ENCODE data around the gene GMFB. TPM values are rescaled to one million over a fixed set of nuclear protein-coding genes. Genes with fewer than 3 reads are reported as not detected.
A peak's percentile ranks its signal among the peaks of the same experiment; 100 is the strongest.

GMFB gene
- 106 and 110 TPM in 2 replicates for total RNA-seq (2014; rRNA removed; shearing (Covaris generic))
- 64.7 and 101 TPM in 2 replicates for polyA plus RNA-seq (2014; cell fraction: nucleus; rRNA removed)

DNA sequence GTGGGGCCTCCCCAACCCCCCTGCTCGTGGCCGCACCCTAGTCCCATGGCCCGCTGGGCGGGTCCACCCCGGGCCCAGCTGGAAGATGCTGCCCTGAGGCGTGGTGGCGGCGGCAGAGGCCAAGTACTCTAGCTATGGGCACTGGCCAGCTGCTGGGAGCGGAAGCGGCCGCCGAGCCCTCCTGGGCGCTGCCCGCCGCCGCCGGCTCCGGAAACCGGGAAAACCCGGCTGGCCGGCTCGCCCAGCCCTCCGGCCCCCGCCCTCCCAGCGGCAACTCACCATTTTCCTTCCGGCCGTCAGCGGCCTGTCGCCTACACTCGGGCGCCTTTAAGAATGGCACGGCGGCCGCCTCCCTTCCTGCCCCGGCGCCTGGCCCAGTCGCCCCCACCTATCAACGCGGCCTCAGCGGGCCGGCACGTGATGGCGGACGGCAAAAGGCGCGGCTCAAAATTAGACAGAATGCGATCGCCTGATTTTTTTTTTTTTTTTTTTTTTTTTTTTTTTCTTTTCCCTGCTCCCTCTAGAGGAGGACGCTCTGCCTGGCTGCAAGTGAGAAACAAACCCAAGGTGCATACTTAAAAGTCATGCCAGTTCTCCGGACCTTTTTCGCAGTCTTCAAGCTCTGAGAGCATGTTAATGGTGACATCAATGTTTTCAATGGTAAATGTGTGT is at the start of gene GMFB:
Gene GMFB (minus strand): TSS at position 335 of the 672 bp plus-strand sequence. CDS start 53 bp downstream, at position 282.
- DNase-seq (ENCODE audit: extremely low read depth, low read depth) = peak; percentile 90

DNA sequence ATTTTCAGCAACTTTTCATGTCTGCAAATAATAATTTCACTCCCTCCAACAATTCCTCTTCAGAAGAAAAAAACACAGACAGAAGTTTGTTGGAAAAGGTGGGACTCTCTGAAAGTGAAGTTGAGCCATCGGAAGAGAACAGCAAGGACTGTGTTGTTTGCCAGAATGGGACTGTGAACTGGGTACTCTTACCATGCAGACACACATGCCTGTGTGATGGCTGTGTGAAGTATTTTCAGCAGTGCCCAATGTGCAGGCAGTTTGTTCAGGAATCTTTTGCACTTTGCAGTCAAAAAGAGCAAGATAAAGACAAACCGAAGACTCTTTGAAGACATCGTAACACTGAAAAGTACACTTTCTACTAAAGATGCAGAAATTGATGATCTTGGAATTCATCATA is 49.3 kb upstream of the GMFB start:
- no peak for DNase-seq (ENCODE audit: extremely low read depth, low read depth)

DNA sequence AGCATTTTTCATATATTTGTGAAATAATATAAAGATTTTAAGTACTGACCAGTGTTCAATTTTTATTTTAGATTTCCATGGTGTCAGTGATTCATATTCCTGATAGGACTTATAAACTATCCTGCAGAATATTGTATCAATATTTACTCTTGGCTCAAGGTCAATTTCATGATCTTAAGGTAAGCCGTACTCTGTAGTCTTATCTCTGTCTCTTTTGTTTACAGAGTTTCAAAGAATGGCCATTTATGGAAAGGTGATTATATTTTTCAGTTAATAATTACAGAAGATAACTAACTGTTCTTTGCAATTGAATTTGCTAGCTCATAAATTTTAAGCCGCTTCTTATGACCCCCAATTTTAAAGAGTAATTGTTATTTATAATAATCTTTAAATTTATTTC is 48.9 kb upstream of the GMFB start:
- no peak for DNase-seq (ENCODE audit: extremely low read depth, low read depth)

GRCh38 chr14:54535646-54536045 is 46.9 kb upstream of the GMFB start:
- DNase-seq (ENCODE audit: extremely low read depth, low read depth) = no peak

DNA sequence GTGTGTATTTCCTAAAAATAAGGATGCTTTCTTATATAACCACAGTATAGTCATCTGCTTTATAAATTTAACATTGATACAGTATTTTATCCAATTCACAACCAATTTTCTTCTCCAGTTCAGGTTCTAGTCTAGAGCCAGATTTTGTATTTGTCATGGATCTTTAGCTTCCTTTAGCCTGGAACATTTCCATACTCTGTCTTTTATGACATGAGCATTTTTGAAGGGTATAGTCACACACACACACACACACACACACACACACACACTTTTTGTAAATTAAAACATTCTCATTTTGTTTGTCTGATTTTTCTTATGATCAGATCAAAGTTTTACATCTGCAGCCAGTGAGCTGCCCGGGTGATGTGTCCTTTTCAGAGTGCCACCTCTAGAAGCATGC is 46.3 kb upstream of the GMFB start:
- no peak for DNase-seq (ENCODE audit: extremely low read depth, low read depth)

GRCh38 chr14:54533100-54533499 is 44.3 kb upstream of the GMFB start:
- no peak for DNase-seq (ENCODE audit: extremely low read depth, low read depth)

GRCh38 chr14:54532111-54533012 is 43.6 kb upstream of the GMFB start:
- DNase-seq (ENCODE audit: extremely low read depth, low read depth) = no peak

DNA sequence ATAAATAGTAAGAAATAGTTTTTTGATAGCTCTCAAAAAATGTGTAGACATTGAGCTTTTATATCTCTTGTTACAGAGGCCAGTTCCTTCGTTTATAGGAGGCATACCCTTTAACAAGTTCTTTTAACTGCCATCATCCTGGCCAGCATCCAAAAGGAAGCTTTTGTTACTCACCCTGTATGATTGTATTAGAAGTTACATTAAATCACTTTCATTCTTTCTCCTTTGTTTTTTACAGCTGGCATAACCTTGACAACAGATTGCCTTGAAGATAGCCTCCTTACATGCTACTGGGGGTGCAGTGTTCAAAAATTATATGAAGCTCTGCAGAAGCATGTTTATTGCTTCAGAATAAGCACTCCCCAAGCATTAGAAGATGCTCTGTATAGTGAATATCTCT is 41.0 kb upstream of the GMFB start:
- DNase-seq (ENCODE audit: extremely low read depth, low read depth) = no peak

DNA sequence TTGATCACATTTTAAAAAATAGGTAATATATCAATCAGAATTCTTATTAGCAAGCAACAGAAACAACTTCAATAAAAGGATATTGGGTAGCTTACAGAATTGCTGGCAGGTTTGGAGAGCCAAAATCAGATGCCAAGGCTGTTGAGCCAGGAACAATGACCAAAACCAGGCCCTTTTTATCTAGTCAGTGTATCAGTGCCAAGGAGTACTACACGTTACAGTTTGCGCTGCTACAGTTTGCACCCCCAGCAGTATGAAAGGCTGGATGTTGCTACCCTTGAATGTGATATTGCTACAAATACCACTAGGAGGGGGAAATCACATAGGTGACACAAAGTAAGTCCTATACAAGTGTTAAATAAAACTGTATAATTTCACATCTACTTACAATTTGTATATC is 40.2 kb upstream of the GMFB start:
- no peak for DNase-seq (ENCODE audit: extremely low read depth, low read depth)

DNA sequence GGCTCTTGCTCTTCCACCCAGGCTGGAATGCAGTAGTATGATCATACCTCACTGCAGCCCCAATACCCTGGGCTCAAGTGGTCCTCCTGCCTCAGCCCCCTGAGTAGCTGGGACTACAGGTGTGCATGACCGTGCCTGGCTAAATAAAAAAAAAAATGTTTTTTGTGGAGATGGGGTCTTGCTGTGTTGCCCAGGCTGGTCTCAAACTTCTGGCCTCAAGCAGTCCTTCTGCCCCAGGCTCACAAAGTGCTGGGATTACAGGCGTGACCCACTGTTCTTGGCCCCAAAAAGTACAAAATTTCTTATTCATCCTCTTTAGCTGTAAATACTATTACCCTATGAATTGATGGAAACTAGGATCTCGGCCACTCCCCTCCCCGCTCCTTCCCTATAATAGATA is 35.6 kb upstream of the GMFB start:
- DNase-seq (ENCODE audit: extremely low read depth, low read depth) = no peak

DNA sequence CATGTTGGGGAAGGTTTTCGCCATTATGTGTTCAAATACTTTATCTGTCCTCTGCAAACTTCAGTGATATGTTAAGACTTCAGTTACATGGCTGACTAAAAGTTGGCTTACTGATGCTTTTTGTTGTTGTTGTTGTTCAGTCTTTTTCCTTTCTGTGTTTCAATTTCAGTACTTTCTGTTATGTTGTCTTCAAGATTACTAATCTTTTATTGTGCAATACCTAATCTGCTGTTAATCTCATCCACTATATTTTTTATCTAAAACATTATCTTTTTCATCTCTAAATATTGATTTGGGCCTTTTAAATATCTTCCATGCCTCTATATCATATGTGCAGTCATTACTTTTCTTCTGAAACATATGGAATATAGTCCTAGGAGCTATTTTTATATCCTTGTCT is 27.9 kb upstream of the GMFB start:
- DNase-seq (ENCODE audit: extremely low read depth, low read depth) = no peak

DNA sequence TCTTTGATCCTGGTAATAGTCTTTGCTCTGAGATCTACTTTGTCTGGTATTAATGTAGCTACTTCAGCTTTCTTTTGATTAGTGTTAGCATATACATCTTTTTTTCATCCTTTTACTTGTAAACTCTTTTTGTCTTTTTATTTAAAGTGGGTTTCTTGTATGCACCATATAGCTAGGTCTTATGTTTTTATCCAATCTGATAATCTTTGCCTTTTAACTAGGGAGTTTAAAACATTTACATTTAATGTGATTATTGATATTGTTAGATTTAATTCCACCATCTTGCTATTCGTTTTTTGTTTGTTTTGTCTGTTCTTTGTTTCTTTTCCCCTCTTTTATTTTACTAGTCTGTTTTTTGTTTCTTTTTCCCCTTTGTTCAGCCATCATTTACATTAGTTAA is 26.9 kb upstream of the GMFB start:
- no peak for DNase-seq (ENCODE audit: extremely low read depth, low read depth)

DNA sequence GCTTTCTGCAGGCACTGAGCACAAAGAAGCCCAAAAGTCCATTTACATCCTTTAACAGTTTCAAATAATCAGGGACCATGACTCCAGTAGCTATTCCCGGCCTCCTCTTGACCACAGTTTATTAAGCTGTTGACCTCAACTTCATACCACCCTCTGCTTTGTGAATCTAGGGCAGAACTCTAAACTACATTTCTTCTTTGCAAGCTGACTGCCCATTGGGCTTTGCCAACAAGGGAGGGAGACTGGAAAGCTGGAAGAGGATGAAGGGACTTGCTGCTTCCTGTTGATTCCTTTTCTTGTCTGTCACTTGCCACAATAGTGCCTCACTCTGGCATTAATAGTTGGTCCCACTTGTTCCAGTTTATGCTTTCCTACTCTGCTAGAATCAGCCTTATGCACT is 23.6 kb upstream of the GMFB start:
- DNase-seq (ENCODE audit: extremely low read depth, low read depth) = no peak

DNA sequence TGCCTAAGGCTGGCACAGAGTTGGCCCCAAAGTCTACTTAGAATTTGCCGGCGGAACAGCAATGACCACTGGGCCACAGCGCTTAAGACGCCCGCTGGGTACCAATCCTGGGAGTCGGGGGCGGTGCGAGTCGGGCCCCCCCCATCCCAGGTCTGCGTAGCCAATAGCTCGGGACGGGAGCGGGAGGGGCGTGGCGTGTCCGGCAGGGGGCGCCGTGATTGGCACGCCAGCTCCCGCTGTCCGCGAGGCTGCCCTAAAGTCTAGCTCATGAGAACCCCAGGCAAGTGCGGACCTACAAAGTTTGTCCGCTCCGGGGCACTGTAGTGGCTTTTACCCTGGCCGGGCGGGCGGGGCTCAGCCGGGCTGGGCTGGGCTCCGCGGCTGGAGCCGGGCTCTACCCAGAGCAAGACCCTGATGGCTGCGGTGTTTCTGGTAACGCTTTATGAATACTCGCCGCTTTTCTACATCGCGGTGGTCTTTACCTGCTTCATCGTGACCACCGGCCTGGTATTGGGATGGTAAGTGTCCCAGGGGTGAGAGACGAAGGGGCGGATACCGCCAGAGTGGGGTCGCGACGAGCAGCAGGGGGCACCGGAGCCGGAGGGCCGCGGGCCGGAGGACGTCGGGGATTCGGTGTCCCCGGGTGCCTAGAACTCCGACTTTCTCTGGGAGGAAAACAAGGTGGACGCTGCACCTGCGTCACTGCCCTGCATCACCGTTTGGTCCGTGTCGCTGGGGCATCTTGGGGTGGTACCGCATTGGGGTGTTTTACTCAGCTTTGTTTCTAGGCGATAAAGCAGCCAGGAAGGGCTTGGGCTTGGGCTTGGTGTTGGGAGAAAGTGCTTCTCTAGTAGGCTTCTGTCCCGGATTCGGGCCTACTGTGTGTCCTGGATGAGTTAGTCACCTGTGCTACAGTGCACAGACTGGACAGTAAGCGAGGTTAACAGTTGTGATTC is 21.0 kb upstream of the GMFB start, which contains the start of gene CGRRF1:
Gene CGRRF1 (plus strand): TSS at position 361 of the 956 bp plus-strand sequence. CDS start 54 bp downstream, at position 415.
- peak; percentile 96 for DNase-seq (ENCODE audit: extremely low read depth, low read depth)

DNA sequence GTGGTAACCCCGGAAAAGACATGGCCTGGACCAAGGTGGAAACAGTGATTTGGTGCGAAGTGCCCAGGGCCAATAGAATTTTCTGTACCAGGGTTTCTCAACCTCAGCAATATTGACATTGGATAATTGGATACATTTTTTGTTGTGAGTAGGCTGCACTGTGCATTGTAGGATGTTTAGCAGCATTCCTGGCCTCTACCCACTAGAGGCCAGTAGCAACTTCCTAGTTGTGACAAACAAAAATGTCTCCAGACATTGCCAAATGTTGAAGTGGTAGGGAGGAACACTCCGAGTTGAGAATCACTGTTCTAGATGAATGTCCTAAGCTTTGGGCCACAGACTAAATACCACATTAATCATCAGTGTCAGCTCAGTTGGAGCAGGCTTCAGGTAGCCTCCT is 14.7 kb upstream of the GMFB start:
- peak; percentile 27 for DNase-seq (ENCODE audit: extremely low read depth, low read depth)

GRCh38 chr14:54502602-54503001 is 13.8 kb upstream of the GMFB start:
- DNase-seq (ENCODE audit: extremely low read depth, low read depth) = no peak

GRCh38 chr14:54501480-54501879 is 12.7 kb upstream of the GMFB start:
- DNase-seq (ENCODE audit: extremely low read depth, low read depth) = no peak

DNA sequence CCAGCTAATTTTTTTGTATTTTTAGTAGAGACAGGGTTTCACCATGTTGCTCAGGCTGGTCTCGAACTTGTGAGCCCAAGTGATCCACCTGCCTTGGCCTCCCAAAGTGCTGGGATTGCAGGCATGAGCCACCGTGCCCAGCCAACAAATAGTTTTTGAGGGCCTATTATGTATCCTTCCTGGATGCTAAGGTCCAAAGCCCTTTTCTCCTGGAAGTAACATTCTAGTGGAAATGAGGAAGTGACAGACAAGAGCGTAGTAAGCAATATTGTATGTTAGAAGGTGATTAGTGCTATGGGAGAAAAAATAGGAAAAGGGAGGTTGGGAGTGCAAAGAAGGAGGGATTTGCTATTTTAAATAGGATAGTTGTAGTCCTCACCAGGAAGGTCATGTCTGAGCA is 12.0 kb upstream of the GMFB start:
- DNase-seq (ENCODE audit: extremely low read depth, low read depth) = no peak

GRCh38 chr14:54498579-54498978 is 9.8 kb upstream of the GMFB start:
- DNase-seq (ENCODE audit: extremely low read depth, low read depth) = no peak

- no peak for DNase-seq (ENCODE audit: extremely low read depth, low read depth)
Observed at GRCh38 chr14:54498095-54498531, 9.3 kb upstream of the GMFB start.

DNA sequence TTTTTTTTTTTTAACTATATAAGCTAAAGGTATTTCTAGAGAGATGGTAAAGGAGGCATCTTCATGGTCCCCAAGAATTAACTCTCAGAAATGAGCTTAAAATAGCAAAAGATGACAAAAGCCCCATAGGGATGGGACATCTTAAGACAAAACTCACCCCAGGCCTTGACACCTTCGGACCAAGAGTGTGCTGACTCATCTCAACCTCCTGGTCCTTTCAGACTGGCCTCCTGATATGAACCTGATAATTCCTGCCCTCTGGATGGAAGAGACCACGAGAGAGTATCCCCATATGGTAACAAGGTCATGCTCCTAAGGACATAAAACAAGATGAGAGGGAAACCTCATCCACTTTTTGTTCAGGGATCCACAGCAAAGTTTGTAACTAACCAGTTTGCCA is 8.4 kb upstream of the GMFB start:
- no peak for DNase-seq (ENCODE audit: extremely low read depth, low read depth)

Data from NCI-H460 (cell line).